HG03342 (cell line): ENCODE results near the gene ZC2HC1C.
"Not testable (repeated sequence)": the region's sequence is repeated elsewhere in the genome, so short reads cannot be mapped to it uniquely, and the experiment has no call there.

Experiments used
- ATAC-seq: cut with Tn5 transposase; IDR thresholded peaks from one replicate; pipeline ENCODE4 v1.9.1; 2021; ENCODE audit warnings: mild to moderate bottlenecking, moderate library complexity; ENCODE audit not compliant: unreplicated experiment

Gene ZC2HC1C

GRCh38 chr14:75053396-75054291 lies 15.8 kb upstream of the ZC2HC1C start:
- no peak for ATAC-seq

GRCh38 chr14:75054421-75054820 lies 15.0 kb upstream of the ZC2HC1C start:
- no peak for ATAC-seq

- no peak for ATAC-seq
Measured at GRCh38 chr14:75059642-75060041, 9.8 kb upstream of the ZC2HC1C start.

- no peak for ATAC-seq
Measured at GRCh38 chr14:75060420-75060819, 9.0 kb upstream of the ZC2HC1C start.

- no peak for ATAC-seq
Measured at GRCh38 chr14:75063013-75063412, 6.4 kb upstream of the ZC2HC1C start.

- ATAC-seq, result peak; percentile 95
Measured at GRCh38 chr14:75063491-75064204, 5.8 kb upstream of the ZC2HC1C start, which contains the start of gene ACYP1. ACYP1 (minus strand) TSS chr14:75064024; CDS start chr14:75063553, 471 bp downstream.

- peak; percentile 12 for ATAC-seq
Measured at GRCh38 chr14:75064205-75064567, 5.3 kb upstream of the ZC2HC1C start.

- ATAC-seq, result no peak
Measured at GRCh38 chr14:75066691-75067090, 2.8 kb upstream of the ZC2HC1C start.

GRCh38 chr14:75067212-75067611 lies 2.2 kb upstream of the ZC2HC1C start:
- no peak for ATAC-seq

GRCh38 chr14:75067765-75068164 lies 1.7 kb upstream of the ZC2HC1C start:
- ATAC-seq, result not testable (repeated sequence)

- ATAC-seq, result peak; percentile 1
Measured at GRCh38 chr14:75068294-75069120, 934 bp upstream of the ZC2HC1C start.

- ATAC-seq, result no peak
Measured at GRCh38 chr14:75069811-75070145, 337 bp downstream of the ZC2HC1C start.

- no peak for ATAC-seq
Measured at GRCh38 chr14:75070383-75070782, 942 bp downstream of the ZC2HC1C start.

GRCh38 chr14:75077794-75078193 lies 8.4 kb downstream of the ZC2HC1C start:
- ATAC-seq, result no peak

GRCh38 chr14:75079521-75079920 lies 10.1 kb downstream of the ZC2HC1C start:
- ATAC-seq, result no peak

GRCh38 chr14:75081660-75082229 lies 12.3 kb downstream of the ZC2HC1C start:
- no peak for ATAC-seq

GRCh38 chr14:75083271-75083670 lies 13.8 kb downstream of the ZC2HC1C start:
- no peak for ATAC-seq

- no peak for ATAC-seq
Measured at GRCh38 chr14:75084513-75084912, 15.1 kb downstream of the ZC2HC1C start.

- no peak for ATAC-seq
Measured at GRCh38 chr14:75088153-75088552, 18.7 kb downstream of the ZC2HC1C start.

- ATAC-seq, result no peak
Measured at GRCh38 chr14:75088566-75089373, 19.3 kb downstream of the ZC2HC1C start.
